Omental fat pad (tissue), 4 donors: ENCODE results near the gene NELL1. TPM values are rescaled to one million over a fixed set of nuclear protein-coding genes. Genes with fewer than 3 reads are reported as not detected.

ENCODE experiments used
- ATAC-seq: fragments of 150-250 bp; one replicate; pipeline ENCODE4 v1.9.1; 2016; ENCODE audit warnings: mild to moderate bottlenecking, moderate library complexity; ENCODE audit not compliant: low FRiP score
- DNase-seq: peaks from one replicate; pipeline ENCODE4 v3.0.0-alpha.2; 2019; ENCODE audit warnings: low spot score
- total RNA-seq, 4 donors: library from RNA; depleted of rRNA; stranded (reverse); fragments of >200 nt; gene quantifications; one replicate each; pipeline ENCODE4 v1.1.0, GENCODE V29; 2016
- TF ChIP-seq, protein P1 (sequence below), 3 donors: fragments of 450-650 bp; IDR thresholded peaks; one replicate each; pipeline ENCODE4 v1.5.1; 2016 to 2017; ENCODE audit warnings: antibody characterized with exemption in 3 of 3, mild to moderate bottlenecking in 3 of 3, moderate library complexity in 2 of 3

The NELL1 gene
- total RNA-seq, 4 donors from 2014 or later: 0.48 to 1.3 TPM; not detected in 2

DNA sequence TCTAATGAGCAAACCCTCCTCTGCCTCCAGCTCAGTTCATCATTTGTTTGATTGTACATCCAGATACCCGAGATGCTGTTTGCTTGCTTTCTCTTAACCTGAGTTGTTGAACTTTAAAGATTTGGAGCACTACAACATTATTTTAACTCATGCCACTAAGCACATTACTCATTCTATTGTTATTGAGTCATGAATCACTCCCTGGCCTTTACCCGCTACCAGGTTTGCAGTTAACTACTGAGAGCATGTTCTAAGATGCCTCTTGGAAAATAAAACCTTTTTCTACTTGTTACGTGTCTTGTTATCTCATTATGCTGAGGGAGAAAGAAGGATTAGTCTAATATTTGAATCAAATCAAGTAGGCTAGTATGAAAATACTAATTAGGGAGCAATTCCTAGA is 802.9 kb downstream of the NELL1 start:
- DNase-seq (no peak), ATAC-seq (no peak)
- TF ChIP-seq, protein P1, sequence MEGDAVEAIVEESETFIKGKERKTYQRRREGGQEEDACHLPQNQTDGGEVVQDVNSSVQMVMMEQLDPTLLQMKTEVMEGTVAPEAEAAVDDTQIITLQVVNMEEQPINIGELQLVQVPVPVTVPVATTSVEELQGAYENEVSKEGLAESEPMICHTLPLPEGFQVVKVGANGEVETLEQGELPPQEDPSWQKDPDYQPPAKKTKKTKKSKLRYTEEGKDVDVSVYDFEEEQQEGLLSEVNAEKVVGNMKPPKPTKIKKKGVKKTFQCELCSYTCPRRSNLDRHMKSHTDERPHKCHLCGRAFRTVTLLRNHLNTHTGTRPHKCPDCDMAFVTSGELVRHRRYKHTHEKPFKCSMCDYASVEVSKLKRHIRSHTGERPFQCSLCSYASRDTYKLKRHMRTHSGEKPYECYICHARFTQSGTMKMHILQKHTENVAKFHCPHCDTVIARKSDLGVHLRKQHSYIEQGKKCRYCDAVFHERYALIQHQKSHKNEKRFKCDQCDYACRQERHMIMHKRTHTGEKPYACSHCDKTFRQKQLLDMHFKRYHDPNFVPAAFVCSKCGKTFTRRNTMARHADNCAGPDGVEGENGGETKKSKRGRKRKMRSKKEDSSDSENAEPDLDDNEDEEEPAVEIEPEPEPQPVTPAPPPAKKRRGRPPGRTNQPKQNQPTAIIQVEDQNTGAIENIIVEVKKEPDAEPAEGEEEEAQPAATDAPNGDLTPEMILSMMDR (IDR thresholded peaks at IDR 0.05): no peak

- DNase-seq (no peak), ATAC-seq (no peak)
- TF ChIP-seq, protein P1 (IDR thresholded peaks at IDR 0.05): no peak
These were observed 805.1 kb downstream of the NELL1 start for GRCh38 chr11:21474529-21474928.

DNA sequence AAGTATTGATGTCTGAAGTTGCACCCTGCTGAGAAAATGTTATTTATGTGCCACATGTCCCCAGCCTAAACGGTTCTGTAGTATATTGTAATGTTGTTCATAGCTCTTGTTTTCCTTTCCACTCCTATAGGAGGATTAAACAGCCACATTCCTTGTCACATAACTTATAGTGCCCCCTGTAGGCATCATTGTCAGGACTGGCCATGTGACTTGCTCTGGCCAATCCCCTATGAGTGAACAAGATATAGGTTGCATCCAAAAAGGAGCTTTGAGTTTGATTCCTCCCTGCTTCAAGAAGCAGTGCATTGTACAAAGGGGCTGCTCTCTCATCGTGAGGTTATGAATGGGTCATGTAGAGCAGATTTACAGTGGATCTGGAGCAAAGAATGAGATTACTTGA is 805.9 kb downstream of the NELL1 start:
- ATAC-seq (no peak), DNase-seq (no peak)
- TF ChIP-seq, protein P1 (IDR thresholded peaks at IDR 0.05): no peak

DNA sequence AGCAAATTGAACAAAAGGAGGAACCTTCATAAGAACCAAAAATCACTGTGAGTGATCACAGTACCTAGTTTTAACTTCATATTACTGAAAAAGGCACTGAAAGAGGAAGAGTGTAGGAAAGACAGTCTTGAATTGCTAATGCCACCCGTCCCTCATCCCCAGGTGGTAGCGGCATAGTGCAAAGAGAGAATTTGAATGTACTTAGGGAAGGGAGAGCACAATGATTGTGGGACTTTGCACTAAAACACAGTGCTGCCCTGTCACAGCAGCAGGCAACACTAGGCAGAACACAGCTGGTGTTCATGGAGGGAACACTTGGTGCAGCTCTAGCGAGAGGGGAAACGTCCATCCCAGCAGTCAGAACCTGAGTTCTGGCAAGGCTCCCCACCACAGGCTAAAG is 807.2 kb downstream of the NELL1 start:
- TF ChIP-seq, protein P1 (IDR thresholded peaks at IDR 0.05): no peak
- ATAC-seq: no peak
- DNase-seq: no peak

DNA sequence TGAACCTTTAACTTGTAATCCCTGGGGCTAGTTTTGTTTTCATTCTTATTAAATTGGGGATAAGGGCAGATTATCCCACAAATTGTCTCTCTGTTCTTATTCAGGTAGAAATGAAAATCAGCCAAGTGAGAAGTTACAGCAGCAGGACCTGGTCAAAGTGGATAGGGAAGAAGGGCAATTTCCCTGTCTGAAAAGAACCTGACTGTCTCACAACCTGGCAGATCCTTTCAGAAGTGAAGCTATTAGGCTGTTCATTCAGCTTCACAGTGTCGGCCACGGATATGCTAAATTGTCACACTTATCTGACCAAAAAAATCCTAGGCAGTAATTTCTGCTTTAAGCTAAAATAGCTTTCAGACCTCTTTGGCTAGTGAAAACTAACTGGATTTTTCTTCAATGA is 810.9 kb downstream of the NELL1 start:
- no peak for DNase-seq
- ATAC-seq: no peak
- TF ChIP-seq, protein P1 (IDR thresholded peaks at IDR 0.05): no peak

GRCh38 chr11:21481255-21481654 is 811.9 kb downstream of the NELL1 start:
- ATAC-seq: no peak
- TF ChIP-seq, protein P1 (IDR thresholded peaks at IDR 0.05): no peak
- DNase-seq: no peak

DNA sequence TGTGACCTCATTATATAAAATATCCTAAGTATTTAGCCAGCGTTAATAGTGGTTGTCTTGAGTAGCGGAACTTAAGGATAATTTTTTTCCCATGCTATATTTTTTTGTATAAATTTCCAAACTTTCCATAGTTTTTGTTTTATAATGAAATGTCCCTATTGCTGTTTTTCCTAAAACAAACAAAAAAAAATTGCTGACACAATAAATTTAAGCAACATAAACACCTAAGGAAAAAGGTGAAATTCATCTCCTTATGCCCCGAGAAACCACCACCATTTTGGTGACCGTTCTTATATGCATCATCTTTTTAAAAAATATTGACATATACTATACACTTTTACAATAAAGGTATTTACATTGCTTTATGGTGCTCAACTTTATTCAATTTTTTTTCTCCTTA is 814.7 kb downstream of the NELL1 start:
- no peak for DNase-seq
- no peak for ATAC-seq
- TF ChIP-seq, protein P1 (IDR thresholded peaks at IDR 0.05): no peak
